Keratinocyte (primary cell): ENCODE results near the gene NAA80. TPM values are rescaled to one million over a fixed set of nuclear protein-coding genes. Genes with fewer than 3 reads are reported as not detected.

Experiments used
- DNase-seq: peaks from one replicate; pipeline ENCODE4 v3.0.0-alpha.2; 2011; ENCODE audit warnings: low read depth, missing footprints, low spot score
- FAIRE-seq: peaks from 2 replicates; lab custom pipeline; 2011; peaks lifted over from hg19 to GRCh38; lab: Jason Lieb, UNC
- H2AFZ ChIP-seq: 2 replicates; pipeline ENCODE4 v1.6.0; 2012; ENCODE audit warnings: low read length, control low read depth, inconsistent platforms; ENCODE audit not compliant: control insufficient read depth
- H3K27ac ChIP-seq: 2 replicates; pipeline ENCODE4 v1.5.1; 2011; ENCODE audit warnings: low read length; ENCODE audit not compliant: control insufficient read depth, insufficient read depth
- H3K27me3 ChIP-seq: 3 replicates; pipeline ENCODE4 v1.6.0; 2011; ENCODE audit warnings: low read length; ENCODE audit not compliant: control insufficient read depth, insufficient read depth; ENCODE audit errors: extremely low read depth
- H3K36me3 ChIP-seq, 2 experiments: 2 replicates in 1 of 2; 3 replicates in 1 of 2; pipeline ENCODE4 v1.5.1; 2011; ENCODE audit warnings: low read length in 2 of 2, mild to moderate bottlenecking in 1 of 2; ENCODE audit not compliant: control insufficient read depth in 2 of 2, insufficient read depth in 2 of 2; ENCODE audit errors: extremely low read depth in 1 of 2
- H3K4me1 ChIP-seq: 3 replicates; pipeline ENCODE4 v1.5.1; 2011; ENCODE audit warnings: low read length; ENCODE audit not compliant: control insufficient read depth, insufficient read depth; ENCODE audit errors: extremely low read depth
- H3K4me2 ChIP-seq: 3 replicates; pipeline ENCODE4 v1.6.0; 2011; ENCODE audit warnings: low read depth, low read length; ENCODE audit not compliant: control insufficient read depth, insufficient read depth; ENCODE audit errors: extremely low read depth
- H3K4me3 ChIP-seq, 3 experiments: fragments of 200-600 bp in 1 of 3; sonication (generic) in 1 of 3; 2 replicates in 2 of 3; 3 replicates in 1 of 3; pipeline ENCODE4 v1.5.1; 2011 to 2016; ENCODE audit warnings: low read length in 3 of 3, mild to moderate bottlenecking in 3 of 3, control low read depth in 2 of 3, inconsistent platforms in 1 of 3, low read depth in 1 of 3, mixed read lengths in 1 of 3, mixed run types in 1 of 3, moderate library complexity in 1 of 3; ENCODE audit not compliant: control insufficient read depth in 2 of 3, insufficient read depth in 2 of 3; ENCODE audit errors: extremely low read depth in 1 of 3
- H3K79me2 ChIP-seq: 2 replicates; pipeline ENCODE4 v1.6.0; 2012; ENCODE audit warnings: low read length; ENCODE audit not compliant: control insufficient read depth, insufficient read depth
- H3K9ac ChIP-seq: 3 replicates; pipeline ENCODE4 v1.6.0; 2011; ENCODE audit warnings: low read length; ENCODE audit not compliant: control insufficient read depth, insufficient read depth; ENCODE audit errors: extremely low read depth
- H3K9me1 ChIP-seq: 3 replicates; pipeline ENCODE4 v1.6.0; 2011; ENCODE audit warnings: low read length; ENCODE audit not compliant: control insufficient read depth, insufficient read depth; ENCODE audit errors: extremely low read depth
- H3K9me3 ChIP-seq: 2 replicates; pipeline ENCODE4 v1.5.1; 2012; ENCODE audit warnings: low read depth, low read length; ENCODE audit not compliant: control insufficient read depth
- H4K20me1 ChIP-seq: 3 replicates; pipeline ENCODE4 v1.6.0; 2011; ENCODE audit warnings: low read length; ENCODE audit not compliant: control insufficient read depth, insufficient read depth; ENCODE audit errors: extremely low read depth
- EZH2 ChIP-seq: IDR thresholded peaks from one replicate; pipeline ENCODE4 v1.6.1; 2012; ENCODE audit warnings: inconsistent platforms, mild to moderate bottlenecking, low read length, moderate library complexity
- dilution Hi-C: fragments of 300-500 bp; cut with MboI; formaldehyde crosslinking; loops from one replicate; pipeline ENCODE4 v1.7.0; 2020; ENCODE audit warnings: low sequenced_read_pairs; ENCODE audit not compliant: extremely low pct_ligation_motif_present
- polyA plus RNA-seq, 5 experiments: library from polyadenylated mRNA; depleted of rRNA in 3 of 5; stranded (reverse) in 3 of 5; stranded (forward) in 1 of 5; unstranded in 1 of 5; fragments of >200 nt; gene quantifications; 1 replicate in 1 of 5; 2 replicates in 3 of 5; 3 replicates in 1 of 5; pipeline versions ENCODE4 v1.2.1 to v1.2.3, GENCODE V29; 2011 to 2012; ENCODE audit warnings: missing spikeins in 2 of 5, low read depth in 1 of 5, low replicate concordance in 1 of 5
- TF ChIP-seq, protein P1 (sequence below), 3 experiments: IDR thresholded peaks in 1 of 3; conservative IDR thresholded peaks in 1 of 3; optimal IDR thresholded peaks in 1 of 3; 2 replicates in 2 of 3; 3 replicates in 1 of 3; pipeline versions ENCODE3 to v1.5.1; 2011; ENCODE audit warnings: low read length in 3 of 3, mild to moderate bottlenecking in 3 of 3, moderate library complexity in 2 of 3, control low read depth in 1 of 3, inconsistent platforms in 1 of 3; ENCODE audit not compliant: insufficient read depth in 2 of 3; ENCODE audit errors: extremely low read depth in 1 of 3

NAA80 gene
- polyA plus RNA-seq, 1 donor (not counting 4 experiments of a cell fraction or from before 2014, with no cell fraction given) = 6.1 TPM

DNA sequence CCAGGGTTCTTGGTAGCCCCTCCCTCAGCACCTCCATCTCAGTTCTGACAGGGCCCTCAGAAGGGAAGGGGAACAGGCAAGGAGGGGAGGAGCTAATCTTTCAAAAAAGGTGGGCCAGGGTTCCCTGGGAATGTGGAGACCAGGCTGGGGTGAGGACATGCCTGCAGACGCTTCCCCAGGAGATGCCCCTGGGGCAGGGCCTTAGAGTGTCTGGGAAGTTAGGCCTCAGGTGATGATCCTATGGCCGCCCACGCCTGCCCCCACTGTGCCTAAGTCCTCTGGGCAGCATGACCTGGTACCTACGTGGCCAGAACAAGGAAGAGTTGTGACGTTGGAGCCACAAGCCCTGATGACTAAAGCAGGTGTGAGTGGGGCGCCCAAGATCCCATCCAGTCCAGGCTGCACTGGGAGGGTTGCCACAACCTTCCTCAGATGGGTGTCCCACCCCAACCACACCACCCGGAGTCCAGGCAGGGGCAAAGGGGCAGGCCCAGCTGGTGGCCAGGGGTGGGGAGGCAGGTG is 34.2 kb downstream of the NAA80 start:
- dilution Hi-C loops = no loop called here
- Histone ChIP-seq H3K36me3 (no peaks in the 10 kb centered on the region), H3K4me2 (no peak overlapping the region), H3K9me1 (peaks cover 2% of the 10 kb centered on the region), H3K27ac (no peak overlapping the region), H2AFZ (no peak overlapping the region), H3K79me2 (no peaks in the 10 kb centered on the region), H4K20me1 (no peaks in the 10 kb centered on the region), H3K27me3 (peaks cover 3% of the 10 kb centered on the region), H3K4me1 (peaks cover 30% of the 10 kb centered on the region), H3K9ac (no peak overlapping the region), H3K9me3 (no peaks in the 10 kb centered on the region), H3K4me3 (no peak overlapping the region)
- DNase-seq (no peak), FAIRE-seq (no peak)
- TF ChIP-seq, protein P1, sequence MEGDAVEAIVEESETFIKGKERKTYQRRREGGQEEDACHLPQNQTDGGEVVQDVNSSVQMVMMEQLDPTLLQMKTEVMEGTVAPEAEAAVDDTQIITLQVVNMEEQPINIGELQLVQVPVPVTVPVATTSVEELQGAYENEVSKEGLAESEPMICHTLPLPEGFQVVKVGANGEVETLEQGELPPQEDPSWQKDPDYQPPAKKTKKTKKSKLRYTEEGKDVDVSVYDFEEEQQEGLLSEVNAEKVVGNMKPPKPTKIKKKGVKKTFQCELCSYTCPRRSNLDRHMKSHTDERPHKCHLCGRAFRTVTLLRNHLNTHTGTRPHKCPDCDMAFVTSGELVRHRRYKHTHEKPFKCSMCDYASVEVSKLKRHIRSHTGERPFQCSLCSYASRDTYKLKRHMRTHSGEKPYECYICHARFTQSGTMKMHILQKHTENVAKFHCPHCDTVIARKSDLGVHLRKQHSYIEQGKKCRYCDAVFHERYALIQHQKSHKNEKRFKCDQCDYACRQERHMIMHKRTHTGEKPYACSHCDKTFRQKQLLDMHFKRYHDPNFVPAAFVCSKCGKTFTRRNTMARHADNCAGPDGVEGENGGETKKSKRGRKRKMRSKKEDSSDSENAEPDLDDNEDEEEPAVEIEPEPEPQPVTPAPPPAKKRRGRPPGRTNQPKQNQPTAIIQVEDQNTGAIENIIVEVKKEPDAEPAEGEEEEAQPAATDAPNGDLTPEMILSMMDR (optimal IDR thresholded peaks at IDR 0.05 in 1 of 3, IDR thresholded peaks at IDR 0.05 in 1 of 3, conservative IDR thresholded peaks at IDR 0.05 in 1 of 3; ENCODE audit: extremely low read depth in 1 of 3, insufficient read depth in 2 of 3, low read length in 3 of 3) = no peak
- TF ChIP-seq EZH2 = no peak

DNA sequence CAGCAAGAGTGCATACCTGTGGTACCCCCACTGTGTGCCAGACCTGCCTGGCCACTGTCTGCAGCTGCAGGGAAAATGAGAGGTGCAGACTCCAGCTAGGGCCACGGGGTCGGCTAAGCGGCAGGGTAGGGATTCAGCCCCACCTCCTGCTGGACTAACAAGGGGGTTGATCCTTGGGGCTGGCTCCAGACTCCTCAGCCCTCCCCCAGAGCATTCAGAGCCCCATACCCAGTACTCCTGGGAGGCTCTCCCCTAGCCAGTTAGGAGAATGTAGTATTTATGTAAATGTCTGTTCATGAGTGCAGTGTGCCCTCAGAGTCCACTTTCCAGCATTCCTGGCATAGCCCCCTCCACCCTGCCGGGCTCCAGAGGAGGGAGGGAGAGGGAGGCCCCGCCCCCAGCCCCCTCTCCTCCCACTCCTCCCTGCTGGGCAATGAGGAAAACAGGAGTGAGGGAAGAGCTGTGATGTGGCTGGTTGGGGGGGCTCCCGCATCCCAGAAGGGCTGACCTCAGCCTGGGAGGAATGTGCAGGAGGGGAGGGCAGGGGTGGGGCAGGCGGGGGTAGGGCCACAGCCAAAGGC is 34.7 kb downstream of the NAA80 start:
- H3K4me3 ChIP-seq = no peak overlapping the region
- dilution Hi-C loops = no loop called here
- H3K9ac ChIP-seq = no peak overlapping the region
- no peaks in the 10 kb centered on the region for H3K79me2 ChIP-seq
- FAIRE-seq = no peak
- H3K9me3 ChIP-seq = no peaks in the 10 kb centered on the region
- no peaks in the 10 kb centered on the region for H3K36me3 ChIP-seq
- H3K27ac ChIP-seq = no peak overlapping the region
- H4K20me1 ChIP-seq = no peaks in the 10 kb centered on the region
- TF ChIP-seq, protein P1 (optimal IDR thresholded peaks at IDR 0.05 in 1 of 3, IDR thresholded peaks at IDR 0.05 in 1 of 3, conservative IDR thresholded peaks at IDR 0.05 in 1 of 3; ENCODE audit: extremely low read depth in 1 of 3, insufficient read depth in 2 of 3, low read length in 3 of 3) = no peak
- TF ChIP-seq EZH2 = no peak
- no peak overlapping the region for H3K4me2 ChIP-seq
- H2AFZ ChIP-seq = no peak overlapping the region
- no peak for DNase-seq
- peaks cover 3% of the 10 kb centered on the region for H3K27me3 ChIP-seq
- H3K4me1 ChIP-seq = peaks cover 29% of the 10 kb centered on the region
- peaks cover 2% of the 10 kb centered on the region for H3K9me1 ChIP-seq
